HG02943 (cell line): ENCODE results near the gene PEBP1.

Experiments
- ATAC-seq: cut with Tn5 transposase; IDR thresholded peaks from one replicate; pipeline ENCODE4 v1.9.1; 2021; ENCODE audit warnings: mild to moderate bottlenecking, low read depth, moderate library complexity; ENCODE audit not compliant: unreplicated experiment

The PEBP1 gene

DNA sequence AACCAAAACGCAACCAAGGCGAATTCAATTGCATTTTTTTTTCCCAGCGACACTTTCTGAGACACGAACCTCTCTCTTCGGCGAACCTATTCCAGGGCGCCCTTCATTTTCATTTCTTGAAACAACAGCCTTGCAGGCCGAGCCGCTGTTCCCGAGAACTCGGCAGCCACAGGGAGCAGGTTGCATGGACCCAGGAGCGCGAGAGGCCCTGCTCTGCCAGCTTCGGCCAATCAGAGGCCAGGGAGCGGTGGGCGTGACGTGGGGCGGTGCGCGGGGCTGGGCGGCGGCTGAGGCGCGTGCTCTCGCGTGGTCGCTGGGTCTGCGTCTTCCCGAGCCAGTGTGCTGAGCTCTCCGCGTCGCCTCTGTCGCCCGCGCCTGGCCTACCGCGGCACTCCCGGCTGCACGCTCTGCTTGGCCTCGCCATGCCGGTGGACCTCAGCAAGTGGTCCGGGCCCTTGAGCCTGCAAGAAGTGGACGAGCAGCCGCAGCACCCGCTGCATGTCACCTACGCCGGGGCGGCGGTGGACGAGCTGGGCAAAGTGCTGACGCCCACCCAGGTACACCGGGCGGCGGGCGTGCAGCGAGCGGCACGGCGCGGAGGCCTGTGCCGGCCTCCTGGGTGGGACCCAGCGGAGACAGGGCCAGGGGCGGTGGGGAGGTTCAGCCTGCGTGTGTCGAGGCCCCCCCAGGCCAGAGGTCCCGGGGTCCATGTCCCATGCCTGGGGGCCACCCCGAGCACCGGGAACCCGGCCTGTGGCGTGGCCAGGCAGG, at the start of gene PEBP1:
TSS of gene PEBP1 (plus strand) at position 337 of the 771 bp plus-strand sequence. CDS start at position 423, 86 bp downstream.
- ATAC-seq = peak; percentile 93

DNA sequence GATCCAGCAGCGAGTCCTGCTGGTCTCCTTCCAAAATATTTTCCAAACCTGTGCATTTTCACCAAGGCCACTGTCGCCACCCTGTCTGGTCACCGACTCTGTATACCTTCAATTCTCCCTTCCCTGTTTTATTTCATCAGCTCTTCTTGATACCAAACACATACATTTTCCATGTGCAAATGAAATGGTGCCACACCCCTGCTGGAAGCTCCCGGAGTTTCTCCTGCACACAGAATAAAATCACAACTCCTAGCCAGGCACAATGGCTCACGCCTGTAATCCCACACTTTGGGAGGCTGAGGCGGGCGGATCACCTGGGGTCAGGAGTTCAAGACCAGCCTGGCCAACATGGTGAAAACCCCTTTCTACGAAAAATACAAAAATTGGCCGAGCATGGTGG, 46.1 kb upstream of the PEBP1 start:
- no peak for ATAC-seq

DNA sequence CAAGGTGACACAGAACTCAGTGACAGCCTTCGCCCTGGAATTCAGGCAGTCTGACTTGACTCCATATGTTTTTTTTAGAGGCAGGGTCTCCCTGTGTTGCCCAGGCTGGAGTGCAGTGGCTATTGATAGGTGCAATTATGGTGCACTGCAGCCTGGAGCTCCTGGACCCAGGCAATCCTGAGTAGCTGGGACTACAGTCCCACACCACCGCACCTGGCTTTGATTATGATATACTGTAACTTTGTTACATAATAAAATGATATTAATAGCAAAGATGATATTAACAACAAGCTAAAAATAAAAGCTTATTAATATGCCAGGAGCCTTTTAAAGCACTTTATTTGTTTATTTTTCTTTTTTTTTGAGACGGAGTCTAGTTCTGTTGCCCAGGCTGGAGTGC, 41.9 kb upstream of the PEBP1 start:
- ATAC-seq = no peak

DNA sequence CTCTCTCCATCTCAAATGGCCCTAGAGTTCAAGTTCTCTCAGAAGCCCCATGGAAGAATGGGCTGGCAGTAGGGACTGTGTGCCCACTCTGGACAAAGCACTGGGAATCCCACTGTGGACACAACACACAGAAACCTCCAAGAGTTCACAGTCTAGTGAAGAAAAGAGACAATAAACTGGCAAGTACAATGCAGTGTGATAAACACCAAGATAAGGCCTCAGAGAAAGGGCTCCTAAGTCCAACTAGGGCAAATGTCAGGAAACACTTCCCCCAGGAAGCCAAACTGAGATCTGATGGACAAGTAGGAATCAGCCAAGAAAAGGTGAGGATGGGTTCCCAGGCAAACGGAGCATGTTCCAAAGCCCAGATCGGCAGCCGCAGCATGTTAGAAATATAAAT, 37.5 kb upstream of the PEBP1 start:
- ATAC-seq = no peak

DNA sequence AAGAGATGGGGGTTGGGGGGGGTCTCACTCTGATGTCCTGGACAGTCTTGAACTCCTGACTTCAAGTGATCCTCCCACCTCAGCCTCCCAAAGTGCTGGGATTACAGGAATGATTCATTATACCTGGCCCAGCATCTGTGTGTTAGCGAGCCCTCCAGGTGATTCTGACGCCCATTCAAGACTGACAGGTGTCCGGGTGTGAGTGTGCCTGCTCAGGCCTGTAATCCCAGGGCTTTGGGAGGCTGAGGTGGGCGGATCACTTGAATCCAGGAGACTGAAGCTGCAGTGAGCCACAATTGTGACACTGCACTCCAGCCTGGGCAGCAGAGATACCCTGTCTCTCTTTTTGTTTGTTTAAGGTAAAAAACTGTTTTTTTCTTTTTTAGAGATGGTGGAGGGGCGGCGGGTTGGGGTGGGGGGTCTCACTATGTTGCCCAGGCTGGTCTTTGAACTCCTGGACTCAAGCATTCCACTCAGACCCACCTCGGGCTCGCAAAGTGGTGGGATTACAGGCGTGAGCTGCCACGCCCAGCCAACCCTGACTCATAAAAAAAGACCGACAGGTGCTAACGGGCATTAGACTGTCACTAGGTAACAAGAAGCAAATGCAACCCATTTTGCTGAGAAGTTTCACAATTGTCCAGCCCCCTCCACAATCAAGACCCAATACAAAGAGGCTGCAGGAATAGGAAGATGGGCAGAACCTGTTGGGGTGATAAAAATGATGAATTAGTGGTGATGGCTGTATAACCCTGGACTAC, 36.8 kb upstream of the PEBP1 start:
- no peak for ATAC-seq

DNA sequence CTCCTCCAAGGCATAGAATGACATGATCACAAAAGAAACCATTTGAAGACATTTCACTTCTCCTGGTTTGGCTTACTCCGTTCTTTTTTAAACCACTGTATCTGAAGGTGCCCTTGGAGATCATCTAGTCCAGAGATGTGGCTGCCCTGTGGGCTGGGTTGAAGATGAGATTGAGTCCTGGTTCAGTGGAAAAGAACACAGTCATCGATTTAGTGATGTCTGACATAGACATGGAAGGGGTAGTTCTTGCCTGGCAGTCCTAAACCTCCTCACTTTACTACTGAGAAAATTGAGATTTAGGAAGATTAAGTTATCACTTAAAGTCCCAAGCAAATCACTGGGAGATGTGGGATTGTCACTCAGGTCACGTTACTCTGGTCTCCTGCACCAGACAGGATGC, 34.9 kb upstream of the PEBP1 start:
- ATAC-seq = no peak

DNA sequence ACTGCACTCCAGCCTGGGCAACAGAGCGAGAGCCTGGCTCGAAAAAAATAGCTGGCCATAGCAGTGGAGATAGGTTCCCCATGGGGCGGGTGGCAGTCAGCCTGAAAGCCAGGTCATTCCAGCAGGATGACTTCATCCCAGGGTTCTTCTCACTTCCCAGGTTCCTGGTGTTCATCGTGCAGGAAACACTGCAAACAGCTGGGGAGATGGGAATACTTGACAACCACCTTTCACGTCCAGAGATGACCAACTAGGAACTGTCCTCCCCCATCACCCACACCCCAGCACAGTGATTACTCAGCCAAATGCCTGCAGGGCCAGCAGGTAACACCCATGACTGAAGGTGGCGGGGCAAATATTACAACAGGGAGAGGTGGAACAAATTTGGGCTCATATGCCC, 33.9 kb upstream of the PEBP1 start:
- no peak for ATAC-seq

DNA sequence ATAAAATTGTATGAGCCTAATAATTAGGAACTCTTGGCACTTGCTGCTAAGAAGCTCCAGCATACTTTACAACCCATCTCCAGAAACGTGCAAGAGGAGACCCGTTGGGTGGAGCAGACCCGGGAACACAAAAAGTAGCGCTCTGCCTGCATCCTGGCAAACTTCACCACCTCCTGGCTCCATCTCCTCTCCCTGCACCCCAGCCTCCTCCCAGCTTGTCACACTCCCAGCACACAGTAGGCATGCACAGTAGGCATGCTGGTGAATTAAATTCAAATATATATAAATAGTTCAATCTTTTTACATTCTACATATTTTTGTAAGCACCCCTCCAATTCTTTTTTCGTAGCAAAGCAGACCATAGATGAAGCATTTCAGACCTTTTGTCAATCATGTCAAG, 33.3 kb upstream of the PEBP1 start:
- no peak for ATAC-seq

DNA sequence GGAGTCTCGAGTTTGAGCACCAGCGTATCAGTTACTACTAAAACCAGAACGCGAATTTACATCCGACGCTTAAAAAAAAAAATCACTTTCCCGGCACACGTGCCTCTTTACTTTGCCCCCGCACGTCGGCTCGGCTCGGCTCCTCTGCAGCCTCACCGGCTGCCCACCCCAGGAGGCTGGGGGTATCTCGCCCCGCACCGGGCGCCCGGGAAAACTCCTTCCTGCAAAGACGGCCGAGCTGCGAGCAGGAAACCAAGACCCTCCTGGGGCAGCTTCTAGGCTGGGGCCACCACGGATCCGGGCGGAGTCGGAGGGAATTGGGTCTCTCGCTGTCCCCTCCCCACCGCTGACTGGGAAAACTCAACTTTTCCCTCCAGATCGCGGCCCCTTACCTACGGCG, 32.7 kb upstream of the PEBP1 start:
- no peak for ATAC-seq

DNA sequence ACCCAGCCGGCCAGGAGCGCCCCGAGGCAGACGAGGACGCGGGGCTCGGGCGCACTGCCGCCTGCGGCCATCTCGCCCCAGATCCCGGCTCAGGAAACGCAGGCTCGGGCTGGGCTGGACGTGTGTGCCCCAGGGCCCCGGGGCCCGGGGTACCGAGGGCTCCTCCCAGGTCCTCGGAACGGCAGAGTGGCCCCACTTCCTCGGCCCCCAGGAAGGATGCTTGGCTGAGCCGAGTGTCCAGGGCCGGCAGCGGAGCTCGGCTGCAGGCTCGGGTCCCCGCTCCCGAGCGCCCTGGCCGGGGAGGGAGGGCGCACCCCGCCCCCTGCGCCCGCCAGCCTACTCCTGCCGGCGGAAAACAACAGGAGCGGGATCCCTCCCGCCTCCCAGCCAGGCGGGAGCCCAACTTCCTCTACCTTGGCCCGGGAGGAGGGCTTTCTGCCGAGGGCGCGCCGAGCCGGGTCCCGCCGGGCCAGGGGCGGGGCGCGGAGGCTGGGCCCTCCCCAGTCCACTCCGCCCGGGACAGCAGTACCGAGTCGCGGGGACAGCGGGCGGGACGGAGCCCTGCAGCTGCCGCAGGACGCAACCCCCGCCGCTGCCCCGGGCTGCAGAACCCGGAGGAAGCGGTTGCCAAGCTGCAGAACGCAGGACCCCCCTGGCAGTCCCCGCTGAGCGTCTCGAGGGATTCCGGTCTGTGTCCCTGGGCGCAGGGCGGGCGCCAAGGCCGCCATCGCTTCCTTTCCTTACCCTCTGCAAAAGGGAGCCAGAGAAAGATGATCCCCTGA, 32.1 kb upstream of the PEBP1 start, which contains the start of gene VSIG10:
TSS of gene VSIG10 (minus strand) at position 411 of the 782 bp plus-strand sequence. CDS start at position 71, 340 bp downstream.
- no peak for ATAC-seq

DNA sequence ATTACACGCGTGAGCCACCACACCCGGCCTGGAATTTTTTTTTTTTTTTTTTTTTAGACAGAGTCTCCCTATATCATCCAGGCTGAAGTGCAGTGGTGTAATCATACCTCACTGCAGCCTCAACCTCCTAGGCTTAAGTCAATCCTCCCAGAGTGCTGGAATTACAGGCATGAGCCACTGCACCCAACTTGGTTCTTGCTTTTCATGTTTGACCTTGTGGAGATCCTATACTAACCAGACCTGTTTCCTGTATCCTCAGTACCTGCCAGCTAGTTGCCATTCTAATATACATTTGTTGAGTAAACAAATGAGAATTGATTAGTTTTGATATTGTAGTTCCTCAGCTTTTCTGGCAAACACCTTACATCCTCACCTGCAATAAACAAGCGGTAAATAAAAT, 28.9 kb upstream of the PEBP1 start:
- ATAC-seq = no peak

DNA sequence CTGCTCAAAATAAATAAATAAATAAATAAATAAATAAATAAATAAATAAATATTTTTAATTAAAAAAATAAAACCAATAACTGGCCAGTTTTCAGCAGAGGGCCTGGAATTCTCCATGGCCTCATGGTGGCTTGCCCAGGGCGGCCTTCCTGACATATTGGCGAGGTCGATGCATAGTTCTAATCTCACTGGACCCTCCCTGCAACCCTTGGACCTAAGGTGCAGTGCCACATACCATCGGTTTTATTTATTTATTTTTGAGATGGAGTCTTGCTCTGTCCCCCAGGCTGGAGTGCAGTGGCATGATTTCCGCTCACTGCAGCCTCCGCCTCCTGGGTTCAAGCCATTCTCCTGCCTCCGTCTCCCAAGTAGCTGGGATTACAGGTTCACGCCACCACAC, 28.2 kb upstream of the PEBP1 start:
- ATAC-seq = no peak

DNA sequence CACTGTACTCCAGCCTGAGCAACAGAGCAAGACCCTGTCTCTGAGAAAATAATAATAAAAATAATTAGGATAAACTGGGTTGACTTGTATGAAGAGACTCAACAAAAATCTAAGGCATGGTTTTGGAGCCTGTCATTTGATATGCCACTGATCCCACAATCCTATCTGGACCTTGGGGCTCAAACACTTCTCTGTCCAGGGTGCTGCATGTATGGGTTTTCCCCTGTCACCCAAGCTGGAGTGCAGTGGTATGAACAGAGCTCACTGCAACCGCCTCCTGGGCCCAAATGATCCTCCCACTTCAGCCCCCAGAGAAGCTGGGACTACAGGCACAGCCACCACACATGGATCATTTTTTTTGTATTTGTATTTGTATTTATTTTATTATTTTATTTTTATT, 26.8 kb upstream of the PEBP1 start:
- ATAC-seq = no peak

DNA sequence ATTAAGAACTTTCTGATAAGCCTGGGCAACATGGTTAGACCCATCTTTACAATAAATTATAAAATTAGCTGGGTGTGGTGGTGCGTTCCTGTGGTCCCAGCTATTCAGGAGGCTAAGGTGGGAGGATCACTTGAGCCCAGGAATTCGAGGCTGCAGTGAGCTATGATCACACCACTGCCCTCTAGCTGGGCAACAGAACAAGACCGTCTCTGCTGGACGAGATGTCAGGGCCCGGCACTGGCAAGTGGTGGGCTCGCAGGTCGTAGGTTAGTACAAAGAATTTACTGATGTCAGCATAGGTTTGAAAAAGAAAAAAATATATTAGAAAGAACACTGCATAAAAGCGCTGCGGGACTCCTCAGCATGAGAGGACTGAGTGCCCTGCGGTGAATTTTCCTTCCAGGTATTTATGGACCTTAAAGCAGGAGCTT, 16.5 kb upstream of the PEBP1 start:
- ATAC-seq = no peak

DNA sequence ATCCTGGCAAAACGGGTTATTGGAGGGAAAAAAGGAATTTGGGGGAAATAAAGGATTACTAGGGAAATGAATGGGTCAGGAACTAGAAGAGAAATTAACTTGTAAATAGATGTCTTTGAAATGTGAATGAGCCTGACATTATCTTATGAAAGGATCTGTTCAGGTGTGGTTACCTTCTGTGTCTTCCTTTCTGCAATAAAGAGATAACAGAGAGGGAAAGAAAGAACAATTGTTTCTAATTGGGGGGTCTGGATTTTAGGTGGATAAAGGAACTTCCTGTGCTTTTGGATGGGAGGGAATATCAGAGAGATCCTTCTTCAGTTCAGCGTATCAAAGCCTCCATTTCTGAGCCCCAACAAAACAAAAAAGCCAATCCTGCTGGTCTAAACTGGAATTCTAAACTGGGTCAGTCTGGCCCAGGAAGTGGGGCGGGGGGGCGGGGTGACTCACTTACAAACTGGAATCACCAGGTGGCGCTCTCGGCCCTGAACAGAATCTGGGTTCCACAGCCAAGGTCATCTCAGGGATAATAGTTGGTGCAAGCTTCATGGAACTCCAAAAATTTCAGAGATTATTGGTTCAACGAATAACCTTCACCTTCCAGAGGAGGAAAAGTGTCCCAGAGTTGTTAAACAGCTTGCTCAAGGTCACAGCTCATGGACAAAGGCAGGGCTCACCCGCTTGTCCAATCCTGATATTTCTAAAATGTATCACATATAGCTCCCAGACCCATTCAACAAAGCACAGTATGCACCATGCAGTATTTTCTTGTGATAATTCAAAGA, 15.2 kb upstream of the PEBP1 start:
- ATAC-seq = no peak

DNA sequence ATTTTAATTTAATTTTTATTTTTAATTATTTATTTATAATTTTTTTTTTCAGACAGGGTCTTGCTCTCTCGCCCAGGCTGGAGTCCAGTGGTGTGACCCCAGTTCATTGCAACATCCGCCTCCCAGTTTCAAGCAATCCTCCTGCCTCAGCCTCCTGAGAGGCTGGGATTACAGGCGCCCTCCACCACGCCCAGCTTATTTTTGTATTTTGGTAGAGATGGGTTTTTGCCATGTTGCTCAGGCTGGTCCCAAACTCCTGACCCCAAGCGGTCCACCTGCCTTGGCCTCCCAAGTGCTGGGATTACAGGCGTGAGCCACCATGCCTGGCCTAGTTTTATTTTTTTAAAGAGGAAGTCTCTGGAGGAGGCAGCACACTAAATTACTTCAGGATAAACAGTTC, 13.7 kb upstream of the PEBP1 start:
- no peak for ATAC-seq

DNA sequence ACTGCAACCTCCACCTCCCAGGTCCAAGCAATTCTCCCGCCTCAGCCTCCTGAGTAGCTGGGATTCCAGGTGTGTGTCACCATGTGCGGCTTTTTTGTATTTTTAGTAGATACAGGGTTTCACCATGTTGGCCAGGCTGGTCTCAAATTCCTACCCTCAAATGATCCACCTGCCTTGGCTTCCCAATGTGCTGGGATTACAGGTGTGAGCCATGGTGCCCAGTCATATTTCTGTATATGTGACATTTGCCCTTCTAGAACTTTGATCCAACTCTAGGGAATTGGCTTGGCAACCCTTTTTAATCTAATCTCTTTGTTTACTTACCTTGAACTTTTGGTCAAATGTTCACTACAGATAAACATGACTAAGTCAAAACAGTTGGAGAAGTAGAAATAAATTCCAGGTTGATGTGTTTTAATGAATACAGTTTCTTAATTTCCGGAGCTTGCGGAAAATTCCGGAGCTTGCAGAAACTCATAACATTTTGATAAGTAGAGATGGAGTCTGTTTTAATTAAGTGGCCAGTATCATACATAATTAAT, 11.5 kb upstream of the PEBP1 start:
- no peak for ATAC-seq

DNA sequence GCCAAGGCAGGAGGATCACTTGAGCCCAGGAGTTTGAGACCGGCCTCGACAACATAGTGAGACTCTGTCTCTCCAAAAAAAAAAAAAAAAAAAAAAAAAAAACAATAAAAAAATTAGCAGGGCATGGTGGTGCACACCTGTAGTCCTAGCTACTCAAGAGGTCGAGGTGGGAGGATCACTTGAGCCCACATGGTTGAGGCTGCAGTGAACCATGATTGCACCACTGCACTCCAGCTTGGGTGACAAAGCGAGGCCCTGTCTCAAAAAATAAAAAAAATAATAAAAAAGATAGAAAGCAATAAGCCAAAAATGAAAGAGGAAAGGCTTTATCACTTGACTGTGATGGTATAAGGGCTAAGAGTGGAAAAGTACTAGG, 10.2 kb upstream of the PEBP1 start:
- no peak for ATAC-seq

DNA sequence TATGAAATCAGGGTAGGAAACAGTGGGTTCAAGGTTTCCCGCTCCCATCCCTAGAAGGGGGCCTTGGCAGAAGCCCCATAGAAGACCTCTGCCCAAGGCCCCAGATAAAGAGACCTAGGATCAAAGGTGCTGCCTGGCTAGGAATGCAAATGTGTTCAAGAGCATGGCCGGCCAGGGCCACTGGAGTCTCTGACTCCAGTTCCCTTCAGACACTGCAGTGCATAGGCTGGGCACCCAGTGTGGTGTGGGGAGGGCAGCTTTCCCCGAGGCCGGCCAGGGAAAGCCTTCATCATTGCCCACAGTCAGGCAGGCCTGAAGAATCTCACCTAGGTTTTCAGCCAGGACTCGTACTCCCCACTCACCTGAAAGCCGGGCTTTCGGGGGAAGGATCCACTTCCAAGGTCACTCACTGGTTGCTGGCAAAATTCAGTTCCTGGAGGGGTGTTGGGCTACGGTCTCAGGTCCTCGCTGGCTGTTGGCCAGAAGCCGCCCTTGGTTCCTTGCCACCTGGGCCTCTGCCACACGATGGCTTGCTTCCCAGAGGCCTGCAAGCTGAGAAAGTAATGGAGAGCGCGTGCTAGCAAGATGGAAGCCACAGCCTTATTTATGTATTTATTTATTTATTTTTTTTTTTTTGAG, 9.7 kb upstream of the PEBP1 start:
- ATAC-seq = no peak

DNA sequence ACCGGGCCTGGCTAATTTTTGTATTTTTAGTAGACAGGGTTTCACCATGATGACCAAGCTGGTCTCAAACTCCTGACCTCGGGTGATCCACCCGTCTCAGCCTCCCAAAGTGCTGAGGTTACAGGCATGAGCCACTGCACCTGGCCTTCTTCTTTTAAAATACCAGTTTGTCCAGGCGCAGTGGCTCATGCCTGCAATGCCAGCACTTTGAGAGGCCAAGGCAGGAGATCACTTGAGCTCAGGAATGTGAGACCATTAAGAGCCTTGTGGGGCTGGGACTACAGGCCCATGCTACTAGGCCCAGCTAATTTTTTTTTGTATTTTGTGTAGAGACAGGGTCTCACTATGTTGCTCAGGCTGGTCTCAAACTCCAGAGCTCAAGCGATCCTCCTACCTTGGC, 8.1 kb upstream of the PEBP1 start:
- ATAC-seq = no peak
